ENCODE data around the gene CFAP69.

DNA sequence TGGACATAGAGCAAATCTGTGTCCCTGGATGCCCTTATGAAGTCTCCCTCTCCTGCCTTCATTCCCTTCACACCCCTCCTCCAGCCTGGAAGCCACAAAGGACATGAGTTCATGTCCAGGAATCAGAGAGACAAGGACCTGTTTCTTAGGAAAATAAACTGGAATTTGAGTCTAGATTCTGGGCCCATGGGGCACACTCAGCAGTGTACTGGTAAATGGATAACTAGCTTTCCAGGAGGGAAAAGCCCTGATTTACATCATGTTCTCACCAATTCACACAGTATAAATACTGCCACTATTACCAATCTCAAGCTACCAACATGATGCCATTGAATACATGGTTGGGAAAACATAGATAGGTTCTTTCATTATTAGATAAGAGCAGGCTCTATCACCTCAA is 66.2 kb downstream of the CFAP69 start:
- TF ChIP-seq POLR2A (IDR thresholded peaks at IDR 0.05; ENCODE audit: extremely low read depth, insufficient read length) (no peak), CTCF (IDR thresholded peaks at IDR 0.05; ENCODE audit: low read depth, low read length) (no peak), MYC (IDR thresholded peaks at IDR 0.05; ENCODE audit: low read depth, low read length) (no peak)
